ENCODE measurements around the gene LIN7C.

Gene LIN7C

DNA sequence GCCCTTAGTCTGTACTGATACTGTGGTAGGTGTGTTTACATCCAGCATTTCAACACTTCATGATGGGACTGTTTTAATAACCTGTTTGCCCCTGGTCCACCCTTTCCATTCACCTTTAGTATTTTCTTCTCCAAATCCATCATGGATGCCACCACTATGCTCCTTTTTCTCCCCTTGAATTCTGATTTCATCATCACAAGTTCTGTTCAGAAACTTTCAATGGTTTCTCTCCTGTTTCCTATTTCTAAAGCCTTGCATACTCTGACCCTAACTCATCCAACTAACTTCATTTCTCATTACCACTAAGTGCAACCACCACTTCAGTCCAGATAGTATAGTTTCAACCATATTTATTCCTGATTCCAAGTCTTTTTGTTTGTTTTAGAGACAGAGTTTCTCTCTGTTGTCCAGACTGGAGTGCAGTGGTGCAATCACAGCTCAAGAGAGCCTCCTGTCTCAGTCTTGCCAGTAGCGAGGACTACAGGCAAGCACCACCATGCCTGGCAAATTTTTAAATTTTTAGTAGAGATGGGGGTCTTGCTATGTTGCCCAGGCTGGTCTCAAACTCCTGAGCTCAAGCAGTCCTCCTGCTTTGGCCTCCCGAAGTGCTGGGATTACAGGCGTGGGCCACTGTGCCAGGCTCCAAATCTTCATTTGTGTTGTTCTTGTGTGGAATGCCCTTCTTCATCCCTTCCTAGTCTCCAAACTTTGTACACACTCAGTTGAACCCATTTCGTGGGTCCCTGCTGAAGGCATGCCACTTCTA, 1.2 kb upstream of the LIN7C start:
- no peak for DNase-seq (ENCODE audit: low spot score)

DNA sequence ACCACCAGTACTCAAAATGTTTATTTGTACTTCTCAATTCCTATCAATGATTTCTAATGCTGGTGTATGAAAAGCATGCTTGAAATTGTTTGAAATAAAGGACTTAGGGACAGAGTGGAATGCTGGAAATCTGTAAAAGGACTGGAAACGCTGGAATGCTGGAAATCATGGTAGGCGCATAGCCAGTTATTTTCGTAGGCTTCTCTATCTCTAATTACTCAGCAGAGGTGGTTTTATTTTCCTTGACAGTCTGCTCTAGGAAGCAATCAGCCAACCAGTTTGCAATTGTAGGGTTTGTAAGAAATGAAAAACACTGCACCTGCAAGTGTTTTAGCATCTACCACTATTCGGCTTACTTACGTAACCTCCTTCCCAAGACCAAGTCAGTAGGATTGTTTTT, 788 bp downstream of the LIN7C start:
- DNase-seq (ENCODE audit: low spot score), result no peak

DNA sequence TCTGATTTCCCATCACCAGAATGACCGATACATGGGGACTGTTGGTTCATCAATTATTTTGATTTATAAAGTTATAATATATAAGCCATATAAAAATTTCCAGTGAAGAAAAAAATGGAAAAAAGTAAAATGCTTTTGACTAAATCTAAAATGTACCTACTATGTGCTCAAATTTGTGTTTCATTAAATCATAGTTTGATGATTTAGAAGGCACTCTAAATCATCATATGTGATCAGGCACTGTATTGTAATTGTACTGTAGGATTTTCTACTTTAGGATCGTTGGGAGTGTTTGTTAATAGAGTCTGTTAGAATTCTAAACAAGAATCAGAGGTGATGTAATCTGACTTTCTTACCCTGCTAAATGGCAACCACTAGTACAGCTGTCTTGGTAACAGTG, 2.4 kb downstream of the LIN7C start:
- no peak for DNase-seq (ENCODE audit: low spot score)

DNA sequence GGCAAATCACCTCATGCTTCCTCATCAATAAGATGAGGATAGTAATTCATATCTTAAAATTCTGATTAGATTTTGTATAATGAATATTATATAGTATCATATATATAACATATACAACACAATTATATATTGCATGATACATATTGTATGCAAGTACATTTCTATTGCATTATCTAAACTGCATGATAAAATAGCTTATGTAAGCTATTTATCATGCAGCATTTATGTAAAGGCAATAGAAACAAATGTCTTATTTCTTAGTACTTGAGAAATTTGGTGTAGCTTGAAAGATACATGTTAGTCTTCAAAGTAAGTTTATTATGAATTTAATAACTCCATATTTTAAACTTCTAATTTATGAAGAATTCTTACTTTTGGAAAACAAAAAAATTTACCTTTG, 5.5 kb downstream of the LIN7C start:
- DNase-seq (ENCODE audit: low spot score), result no peak

DNA sequence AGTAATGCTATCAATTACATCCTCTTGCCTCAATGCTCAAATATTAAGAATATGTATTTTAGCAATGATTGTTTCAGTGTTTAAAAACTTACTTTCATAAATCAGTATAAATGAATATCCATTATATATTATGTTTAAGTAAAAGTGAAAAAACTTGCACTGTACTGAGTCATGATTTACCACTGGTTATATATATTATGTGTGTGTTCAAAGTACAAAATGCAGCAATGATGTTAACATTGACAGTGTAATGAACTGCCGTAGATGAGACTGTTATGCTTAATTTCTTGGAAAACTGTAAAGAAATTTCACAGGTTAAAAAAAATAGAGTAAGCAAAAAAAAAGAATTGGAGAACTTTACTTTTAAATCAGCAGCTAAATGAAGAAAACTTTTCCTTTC, 8.7 kb downstream of the LIN7C start:
- no peak for DNase-seq (ENCODE audit: low spot score)

DNA sequence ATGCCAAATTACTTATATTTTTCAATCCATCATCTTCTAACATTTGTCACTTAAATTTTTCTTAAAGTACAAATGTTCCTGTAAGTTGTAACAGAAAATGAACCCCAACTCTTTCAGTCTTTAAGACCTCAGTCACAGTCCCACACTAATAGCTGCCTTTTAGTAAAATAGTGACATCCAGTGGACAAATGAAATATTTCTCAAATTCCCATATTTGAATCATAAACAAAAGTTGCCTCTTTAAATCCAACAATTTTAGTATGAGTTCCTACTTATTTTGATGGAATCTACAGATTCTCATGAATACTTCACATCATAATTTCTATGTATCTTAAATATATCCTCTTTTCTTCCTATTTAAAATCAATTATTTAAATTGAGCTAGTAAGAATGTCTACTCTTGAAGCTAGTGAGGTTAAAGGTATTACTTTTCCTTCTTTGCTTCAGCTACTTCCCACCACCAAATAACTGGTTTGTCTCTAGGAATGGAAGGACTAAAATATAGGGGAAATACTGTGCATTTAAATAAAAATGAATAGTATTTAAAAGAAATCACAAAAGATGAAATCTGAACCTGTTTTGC, 9.2 kb downstream of the LIN7C start:
- DNase-seq (ENCODE audit: low spot score), result peak; percentile 57

DNA sequence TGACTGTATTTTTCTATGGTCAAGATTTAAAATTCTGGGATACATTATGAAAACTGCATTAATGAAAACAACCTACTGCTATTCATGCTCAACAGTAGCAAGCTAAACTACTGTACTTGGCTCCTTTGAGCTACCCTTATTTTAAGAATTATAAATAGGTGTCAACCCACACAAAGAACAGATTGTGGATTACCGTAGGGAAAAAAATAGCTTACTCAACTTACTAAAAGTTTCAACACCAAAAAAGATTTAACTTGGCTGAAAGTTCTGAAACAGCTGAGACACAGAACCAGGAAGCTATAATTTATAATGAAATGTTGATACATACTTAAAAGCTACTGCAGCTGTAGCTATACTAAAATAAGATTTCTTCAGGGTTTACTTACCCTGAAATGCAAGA, 10.1 kb downstream of the LIN7C start:
- no peak for DNase-seq (ENCODE audit: low spot score)

DNA sequence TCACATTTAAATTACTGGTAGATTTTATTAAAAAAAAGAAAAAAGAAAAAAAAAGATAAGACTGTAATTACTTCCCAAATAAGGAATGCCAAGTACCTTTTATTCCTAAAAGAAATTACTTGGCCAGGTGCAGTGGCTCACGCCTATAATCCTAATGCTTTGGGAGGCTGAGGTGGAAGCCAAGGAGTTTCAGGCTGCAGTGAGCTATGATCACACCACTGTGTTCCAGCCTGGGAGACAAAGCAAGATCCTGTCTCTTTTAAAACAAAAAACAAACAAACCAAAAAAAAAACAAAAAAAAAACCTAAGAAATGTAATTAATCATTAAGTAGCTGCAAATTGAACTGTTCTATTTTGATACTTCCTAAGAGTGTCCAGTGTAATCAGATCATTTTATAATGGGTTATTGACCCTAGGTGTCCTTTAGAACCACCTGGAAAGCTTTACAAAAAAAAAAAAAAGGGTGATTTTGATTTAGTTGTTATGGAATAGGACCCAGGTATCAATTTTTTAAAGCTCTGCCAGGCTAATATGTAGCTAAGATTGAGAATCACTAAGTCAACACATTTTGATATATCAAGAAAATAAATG, 10.8 kb downstream of the LIN7C start:
- DNase-seq (ENCODE audit: low spot score), result no peak

DNA sequence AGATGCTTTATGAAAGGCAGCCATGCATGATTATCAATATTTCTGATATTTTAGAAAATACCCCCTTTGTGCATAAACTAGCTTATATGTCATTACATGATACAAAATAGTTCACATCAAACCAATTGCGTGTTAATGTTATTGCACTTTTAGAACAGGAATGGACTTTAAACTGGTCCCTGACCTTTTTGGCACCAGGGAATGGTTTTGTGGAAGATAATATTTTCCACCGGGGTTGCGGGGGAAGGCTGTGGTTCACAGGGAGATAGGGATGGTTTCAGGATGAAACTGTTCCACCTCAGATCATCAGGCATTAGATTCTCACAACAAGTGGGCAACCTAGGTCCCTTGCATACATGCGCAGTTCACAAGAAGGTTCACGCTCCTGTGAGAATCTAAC, 17.5 kb downstream of the LIN7C start:
- DNase-seq (ENCODE audit: low spot score), result no peak

DNA sequence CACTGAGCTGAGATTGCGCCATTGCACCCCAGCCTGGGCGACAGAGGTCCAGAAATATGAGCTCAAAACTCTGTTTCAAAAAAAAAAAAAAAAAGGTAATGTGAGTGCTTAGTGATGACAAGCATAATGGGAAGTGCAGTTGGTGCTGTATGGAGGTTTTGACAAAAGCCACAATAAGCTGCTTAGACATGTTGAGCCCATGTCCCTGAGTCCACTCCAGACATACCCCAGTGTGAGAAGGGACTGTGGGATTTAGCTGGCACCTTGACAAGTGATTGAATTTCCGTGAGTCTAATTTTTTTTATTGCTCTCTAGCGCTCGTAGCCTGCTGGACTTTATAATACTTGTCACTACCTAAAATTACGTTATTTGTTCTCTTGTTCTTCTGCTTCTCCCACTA, 18.9 kb downstream of the LIN7C start:
- no peak for DNase-seq (ENCODE audit: low spot score)

DNA sequence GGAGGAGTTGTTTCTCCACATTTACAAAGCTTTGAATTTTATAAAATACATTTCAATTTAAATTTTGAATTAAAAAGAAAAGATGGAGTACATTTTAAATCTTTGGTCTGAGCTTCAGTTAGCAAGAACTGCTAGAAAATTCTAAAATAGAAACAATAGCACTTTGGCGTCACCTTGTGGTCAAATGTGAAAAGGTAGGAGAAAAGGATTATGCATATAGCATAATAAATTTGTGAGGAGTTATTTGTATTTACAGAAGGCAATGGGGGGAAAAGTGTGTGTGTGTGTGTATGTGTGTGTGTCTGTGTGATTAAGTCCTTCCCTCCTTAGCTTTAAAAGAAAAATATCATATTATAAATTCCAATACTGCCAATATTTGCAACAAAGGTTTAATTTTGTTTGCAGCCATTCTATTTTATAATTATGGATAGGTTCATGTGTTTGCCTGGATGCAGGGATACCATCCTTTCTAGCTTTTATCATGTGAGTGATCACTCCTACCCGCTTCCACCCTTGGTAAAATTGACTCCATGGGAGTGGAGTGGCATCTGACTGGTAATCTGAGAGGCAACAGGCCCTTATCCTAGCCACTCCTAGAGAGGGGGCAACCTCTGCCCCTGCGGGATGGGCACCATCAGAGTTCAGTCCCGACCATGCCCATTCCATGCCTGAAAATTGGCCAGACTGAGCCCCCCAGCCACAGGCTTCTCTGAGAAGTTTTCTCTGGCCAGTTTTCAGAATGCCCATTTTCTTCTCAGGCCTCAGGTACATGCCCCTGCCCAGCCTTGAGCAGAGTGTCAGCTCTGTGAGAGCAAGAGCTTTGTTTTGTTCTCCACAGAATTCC, 20.4 kb downstream of the LIN7C start:
- DNase-seq (ENCODE audit: low spot score), result peak; percentile 81

DNA sequence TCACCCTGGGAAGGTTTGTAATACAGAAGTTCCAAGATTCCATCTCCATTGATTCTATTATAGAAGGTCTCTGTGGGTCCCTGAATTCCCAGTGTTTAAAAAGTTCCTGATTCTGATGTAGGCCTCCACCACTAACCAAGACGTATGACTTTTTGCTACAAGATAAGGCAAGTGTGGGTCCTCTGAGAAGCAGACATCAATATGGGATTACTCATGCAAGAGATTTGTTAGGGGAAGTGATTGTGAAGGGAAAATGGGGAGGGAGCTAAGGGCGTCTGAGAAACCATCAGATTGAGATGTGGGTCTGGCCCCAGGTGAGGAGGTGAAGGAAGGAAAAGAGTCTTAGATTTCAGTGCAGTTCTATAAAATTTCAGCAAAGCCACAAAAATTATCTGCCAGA, 23.8 kb downstream of the LIN7C start:
- DNase-seq (ENCODE audit: low spot score), result no peak

DNA sequence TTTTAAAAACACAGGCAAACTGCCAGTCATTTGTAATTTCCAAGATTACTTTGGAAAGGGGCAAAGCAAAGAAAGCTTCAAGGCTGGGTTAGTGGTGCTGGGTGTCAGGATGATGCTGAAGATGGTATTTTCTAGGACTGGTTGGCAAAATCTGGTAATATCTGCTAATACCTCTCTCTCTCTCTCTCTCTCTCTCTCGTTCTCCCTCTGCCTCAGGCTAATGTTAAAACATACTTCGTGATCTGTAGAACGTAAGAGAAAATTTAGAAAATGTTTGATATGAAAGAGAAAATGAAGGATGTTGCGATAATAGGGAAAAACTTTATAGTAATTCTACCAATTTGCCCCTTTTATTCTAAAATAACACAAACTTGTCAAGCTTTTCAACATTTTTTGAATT, 24.6 kb downstream of the LIN7C start:
- no peak for DNase-seq (ENCODE audit: low spot score)

DNA sequence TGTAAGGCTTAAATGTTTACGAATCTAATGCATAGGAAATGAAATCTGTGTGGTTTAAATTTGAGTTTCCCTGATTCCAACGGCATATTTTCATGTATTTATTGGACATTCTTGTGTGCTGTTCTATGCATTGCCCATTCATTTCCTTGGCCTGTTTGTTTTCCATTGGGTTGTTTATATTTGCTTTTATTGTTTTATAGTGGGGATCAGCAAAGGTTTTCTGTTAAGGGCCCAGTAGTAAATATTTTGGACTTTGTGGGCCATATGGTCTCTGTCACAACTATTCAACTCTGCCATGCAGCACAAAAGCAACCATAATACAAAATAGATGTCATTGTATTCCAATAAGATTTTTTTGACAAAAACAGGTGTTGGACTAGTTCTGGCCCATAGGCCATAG, 28.7 kb downstream of the LIN7C start:
- no peak for DNase-seq (ENCODE audit: low spot score)

DNA sequence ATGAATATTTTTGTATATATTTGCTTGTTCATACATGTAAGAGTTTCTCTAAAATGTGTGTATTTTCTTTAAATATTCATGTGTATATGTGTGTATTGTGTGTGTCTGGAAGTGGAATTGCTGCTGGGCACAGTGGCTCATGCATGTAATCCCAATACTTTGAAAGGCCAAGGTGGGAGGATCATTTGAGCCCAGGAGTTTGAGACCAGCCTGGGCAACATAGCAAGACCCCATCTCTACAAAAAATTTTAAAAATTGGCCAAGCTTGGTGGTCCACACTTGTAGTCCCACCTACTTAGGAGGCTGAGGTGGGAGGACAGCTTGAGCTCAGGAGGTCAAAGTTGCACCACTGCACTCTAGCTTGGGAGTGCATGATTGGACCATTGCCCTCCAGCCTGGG, 29.3 kb downstream of the LIN7C start:
- no peak for DNase-seq (ENCODE audit: low spot score)

DNA sequence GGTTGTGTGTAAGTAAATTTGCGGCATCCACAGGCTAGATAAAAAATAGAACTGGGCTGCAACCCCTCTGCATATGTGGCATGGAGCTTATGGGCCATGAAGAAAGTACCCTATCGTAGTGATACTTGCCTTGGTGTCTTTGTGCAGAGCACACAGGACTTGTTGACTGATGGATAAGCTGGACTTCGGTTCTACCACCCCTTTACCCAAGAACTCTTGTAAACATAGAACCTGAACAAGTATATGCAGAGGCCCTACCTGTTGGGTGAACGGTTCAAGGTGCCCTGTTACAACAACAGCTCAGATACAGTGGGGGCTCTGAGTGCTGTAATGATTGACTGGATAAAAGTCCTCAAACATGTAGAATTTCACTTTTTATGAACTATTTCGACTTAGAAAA, 30.9 kb downstream of the LIN7C start:
- DNase-seq (ENCODE audit: low spot score), result no peak

DNA sequence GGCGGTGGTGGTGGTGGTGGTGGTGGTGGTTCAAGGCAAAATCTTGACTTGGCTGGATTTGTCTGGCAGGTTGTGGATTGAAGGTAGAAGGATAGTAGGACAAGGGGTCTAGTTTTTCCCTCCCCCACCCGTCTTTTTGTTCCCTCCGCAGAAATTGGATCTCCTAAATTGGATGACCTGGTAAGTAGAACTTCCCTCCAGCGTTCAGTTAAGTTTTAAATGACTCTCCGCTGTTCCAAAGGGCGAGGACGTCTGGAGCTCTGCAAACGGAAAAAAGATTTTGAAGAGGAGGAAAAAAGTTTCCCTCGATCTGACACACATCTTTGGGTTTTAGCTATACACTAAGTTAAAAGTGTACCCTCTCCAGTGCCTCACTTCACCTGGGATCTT, 33.6 kb downstream of the LIN7C start:
- no peak for DNase-seq (ENCODE audit: low spot score)

DNA sequence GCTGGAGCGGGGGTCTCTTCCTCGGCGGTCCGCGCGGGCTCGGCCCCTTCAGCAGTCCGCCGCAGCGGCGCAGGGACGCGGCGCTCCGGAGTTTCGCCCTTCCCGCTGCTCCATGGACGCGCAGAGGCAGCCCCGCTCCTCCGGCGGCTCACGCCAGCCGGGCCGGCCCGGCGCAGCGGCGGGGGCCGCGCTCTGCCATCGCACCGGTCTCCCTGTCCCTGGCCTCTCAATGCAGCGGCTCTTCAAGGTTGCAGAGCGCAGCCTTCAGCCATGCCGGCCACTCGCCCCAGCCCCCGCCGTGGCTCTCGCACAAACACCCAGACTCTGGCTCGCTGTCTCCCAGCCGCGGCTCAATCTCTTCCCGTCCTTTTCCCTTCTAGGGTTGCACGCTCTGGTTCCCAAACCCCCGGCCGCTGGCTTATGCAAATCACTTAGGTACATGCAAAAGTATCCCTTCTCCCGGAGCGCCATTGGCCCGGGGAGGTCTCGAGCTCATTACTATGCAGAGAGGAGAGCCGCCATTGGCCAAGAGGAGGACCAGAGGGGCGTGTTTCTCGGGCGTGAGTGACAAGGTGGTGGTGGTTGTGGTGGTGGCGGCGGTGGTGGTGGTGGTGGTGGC, 34.1 kb downstream of the LIN7C start, which contains the start of gene LGR4:
Gene LGR4, minus strand, starts transcription at position 393 of the 619 bp plus-strand sequence. CDS start 488 bp downstream, outside the sequence.
- DNase-seq (ENCODE audit: low spot score), result peak; percentile 89

DNA sequence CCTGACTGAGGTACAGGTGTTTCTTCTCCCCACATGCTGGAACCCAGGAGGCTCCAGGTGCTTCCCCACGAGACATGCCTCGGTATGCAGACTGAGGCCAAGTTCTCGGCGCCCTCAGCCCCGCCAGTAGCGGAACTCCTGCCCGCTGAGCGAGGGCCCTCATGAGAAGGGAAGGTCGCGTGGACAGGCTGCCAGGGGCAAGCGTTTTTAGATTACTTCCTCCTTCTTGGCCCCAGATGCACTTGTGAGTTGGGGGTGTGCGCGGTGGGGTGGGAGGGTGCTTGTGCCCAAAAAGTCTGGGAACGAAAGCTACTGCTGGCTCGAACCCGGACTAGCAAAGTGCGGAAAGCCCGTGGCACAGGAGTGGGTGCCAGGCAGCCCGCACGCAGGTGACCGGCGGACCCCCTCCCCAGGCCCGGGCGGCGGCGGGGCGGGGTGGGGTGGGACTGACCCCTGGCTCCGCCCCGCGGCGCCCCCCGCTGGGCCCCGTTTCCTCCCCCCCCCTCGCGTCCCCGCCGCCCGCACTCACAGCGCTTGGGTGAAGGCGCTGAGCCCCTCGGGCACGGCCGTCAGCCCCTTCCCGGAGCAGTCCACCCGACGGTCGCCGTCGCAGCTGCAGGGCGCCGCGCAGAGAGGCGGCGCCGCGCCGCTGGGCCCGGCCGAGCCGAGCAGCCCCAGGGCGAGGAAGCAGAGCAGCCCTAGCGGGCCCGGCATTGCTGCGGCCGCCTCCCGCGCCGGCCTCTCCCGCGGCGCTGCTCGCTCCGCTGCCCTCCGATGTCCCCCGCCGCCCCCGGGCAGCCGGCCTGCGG, 34.8 kb downstream of the LIN7C start:
- peak; percentile 18 for DNase-seq (ENCODE audit: low spot score)

DNA sequence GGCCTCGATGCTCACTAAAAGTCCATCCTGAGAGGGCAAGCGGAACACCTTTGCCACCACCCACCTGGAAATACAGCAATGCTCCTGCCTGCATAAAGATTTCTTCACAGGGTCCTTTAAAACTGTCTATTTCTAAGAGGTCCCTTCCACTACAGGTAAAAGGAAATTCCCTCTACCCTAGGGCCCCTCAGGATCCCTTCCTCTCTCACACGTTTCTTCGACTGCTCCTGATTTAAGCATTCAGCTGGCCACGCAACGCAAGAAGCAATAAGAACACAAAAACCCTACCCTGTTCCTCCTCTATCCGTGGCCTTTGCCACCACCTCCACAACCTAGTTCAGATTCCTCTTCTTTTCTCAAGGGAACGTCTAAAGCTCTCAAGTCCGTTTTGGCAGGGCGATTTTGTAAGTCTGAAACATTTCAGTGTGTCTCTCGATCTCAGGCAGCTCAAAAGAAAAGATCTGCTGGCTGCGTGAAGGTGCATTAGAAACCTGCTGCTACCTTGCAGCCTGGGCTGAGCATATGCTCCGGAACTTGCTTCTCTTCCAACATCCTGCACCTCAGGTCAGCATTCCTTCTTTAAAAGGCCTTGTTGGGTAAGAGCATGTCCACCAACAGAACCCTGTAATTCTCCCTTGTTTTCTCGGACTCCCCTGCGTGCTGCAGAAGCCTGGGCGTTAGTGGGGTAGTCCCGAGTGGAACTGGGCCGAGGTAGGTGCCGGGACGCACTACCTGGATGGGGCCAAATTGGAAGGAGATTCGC, 35.6 kb downstream of the LIN7C start:
- peak; percentile 13 for DNase-seq (ENCODE audit: low spot score)

DNA sequence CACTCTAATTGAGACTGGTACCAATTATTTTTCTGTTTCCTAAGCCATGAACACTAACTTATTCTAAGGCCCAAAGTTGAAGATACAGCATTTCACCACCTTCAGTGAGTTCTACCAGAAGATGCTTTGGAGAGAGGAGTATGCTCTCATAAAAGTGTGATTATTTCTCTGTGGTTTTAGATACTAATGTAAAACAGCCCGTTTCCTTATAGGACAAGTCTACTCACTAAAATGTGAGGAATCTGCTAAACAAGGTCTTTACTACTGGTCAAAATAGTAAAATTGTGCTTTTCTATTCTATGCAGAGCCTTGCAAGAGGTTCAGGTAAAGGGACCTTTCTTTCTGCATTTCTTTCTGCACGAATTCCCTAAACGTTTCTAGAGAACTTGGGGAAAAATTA, 36.4 kb downstream of the LIN7C start:
- DNase-seq (ENCODE audit: low spot score), result no peak

Measured in hematopoietic multipotent progenitor cell treated with erythropoietin and hydrocortisone succinate and interleukin-3 and kit ligand, for 15 days (in vitro differentiated cells).